GM15510 (cell line): ENCODE measurements around the gene MLKL.
A peak's percentile ranks its signal among the peaks of the same experiment; 100 is the strongest.

Source experiments
- POLR2A ChIP-seq: IDR thresholded peaks from 3 replicates; pipeline ENCODE4 v1.6.1; 2011; ENCODE audit warnings: borderline replicate concordance; ENCODE audit not compliant: insufficient read length; ENCODE audit errors: extremely low read depth

The MLKL gene

DNA sequence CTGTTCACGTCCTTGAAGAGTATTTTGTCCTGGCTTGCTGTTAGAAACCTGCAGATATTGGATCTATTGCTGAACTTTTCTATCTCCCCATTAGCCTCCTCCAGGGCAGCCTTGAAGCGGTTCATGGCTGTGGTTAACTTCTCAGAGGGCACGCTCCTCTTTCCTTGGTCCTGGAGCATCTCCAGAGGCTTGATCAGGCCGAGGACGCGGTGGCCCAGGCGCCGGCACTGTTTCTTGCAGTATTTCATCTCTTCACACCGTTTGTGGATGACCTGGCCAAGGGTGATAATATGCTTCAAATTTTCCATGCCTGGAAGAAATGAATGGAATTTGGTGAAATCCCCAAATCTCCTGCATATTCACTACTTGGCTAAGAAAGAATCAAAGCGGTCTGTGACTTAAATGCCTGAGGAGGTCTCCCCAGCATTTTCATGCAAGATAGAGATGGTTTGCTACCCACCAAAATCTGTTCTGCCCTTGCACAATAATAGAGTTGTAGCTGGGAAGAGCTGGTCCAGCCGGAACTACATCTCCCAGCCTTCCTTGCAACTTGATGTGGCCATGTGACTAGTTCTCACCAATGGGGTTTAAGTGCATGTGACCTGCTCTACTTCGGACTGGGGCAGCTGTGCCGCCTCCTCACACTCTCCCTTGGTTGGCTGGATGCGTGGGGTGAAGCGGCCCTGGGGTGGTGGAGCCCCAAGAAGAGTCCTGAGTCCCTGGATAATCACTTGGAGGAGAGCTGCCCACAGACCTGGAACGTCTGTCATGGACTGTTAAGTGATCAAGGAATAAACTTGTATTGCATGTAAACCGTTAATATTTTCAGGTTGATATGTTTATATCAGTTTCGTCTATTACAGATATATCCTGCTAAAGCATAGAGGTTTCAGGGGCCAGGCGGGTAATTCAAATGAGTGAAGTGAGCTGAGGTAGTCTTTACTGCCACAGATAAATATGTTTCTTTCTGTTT is 4.9 kb downstream of the MLKL start:
- peak; percentile 37 for TF ChIP-seq POLR2A

DNA sequence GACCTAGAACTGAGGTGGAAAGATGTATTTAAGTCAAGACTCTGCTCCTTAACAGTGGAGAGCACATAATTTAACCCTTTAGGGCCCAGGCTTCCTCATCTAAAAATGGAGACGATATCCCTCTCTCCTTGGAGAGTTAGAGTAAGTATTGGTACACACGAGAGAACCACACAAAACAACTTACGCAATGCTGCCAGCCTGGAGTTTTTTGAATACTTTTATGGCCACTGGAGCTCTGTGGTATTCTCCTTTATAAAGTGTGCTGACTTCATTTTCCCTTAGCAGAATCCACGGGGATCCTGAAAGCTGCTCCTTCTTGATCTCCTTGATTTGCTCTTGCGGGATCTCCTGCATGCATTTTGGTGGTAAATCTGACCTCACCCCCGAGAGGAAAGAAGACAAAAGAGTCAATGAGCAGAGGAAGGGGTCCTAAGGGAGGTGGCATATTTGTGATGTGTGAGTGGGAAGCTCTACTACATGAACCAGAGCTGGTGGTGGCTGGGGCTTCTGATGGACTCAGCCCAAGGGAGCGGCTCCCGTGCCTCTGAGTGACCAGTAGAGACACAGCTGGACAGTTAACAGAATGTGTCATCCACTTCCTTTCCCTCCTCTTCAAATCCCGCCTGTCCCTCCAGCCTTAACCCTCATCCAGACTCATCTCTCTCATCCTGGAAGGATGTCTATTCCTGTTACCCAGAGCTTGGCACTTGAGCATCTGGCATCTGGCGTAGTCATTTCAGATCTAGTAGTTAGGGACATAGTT is 9.4 kb downstream of the MLKL start:
- TF ChIP-seq POLR2A: no peak

DNA sequence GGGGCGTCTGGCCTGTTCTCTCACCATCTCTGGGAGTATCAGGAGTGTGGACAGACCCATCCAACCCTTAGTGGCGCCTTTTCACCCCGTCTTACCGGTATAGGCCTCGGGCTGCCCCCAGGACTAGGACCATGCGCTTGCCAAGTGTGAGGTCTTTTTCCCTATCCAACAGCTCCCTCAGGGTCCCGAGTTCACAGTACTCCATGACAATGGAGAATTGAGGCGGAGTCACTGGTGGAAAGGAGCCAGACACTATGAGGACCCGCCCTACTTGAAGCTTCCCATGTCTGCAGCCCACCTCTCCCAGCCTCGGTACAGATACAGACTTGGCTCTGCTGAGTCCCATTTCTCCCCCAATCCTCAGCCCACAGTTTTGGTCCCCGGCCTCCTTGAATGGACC is 18.1 kb downstream of the MLKL start:
- TF ChIP-seq POLR2A: no peak

DNA sequence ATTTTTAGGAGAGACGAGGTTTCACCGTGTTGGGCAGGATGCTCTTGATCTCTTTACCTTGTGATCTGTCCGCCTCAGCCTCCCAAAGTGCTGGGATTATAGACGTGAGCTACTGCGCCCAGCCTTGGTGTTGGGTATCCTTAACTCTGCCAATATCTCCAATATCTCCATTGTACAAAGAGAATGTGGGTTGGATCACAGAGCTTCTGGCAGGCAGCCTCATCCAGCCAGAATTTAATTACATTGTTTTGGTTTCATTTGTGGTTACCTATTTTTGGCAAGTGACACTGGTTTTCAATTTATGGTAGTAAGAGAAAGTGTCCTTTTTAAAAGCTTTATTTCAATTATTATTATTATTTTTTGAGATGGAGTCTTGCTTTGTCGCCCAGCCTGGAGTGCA is 20.0 kb downstream of the MLKL start:
- TF ChIP-seq POLR2A: no peak

DNA sequence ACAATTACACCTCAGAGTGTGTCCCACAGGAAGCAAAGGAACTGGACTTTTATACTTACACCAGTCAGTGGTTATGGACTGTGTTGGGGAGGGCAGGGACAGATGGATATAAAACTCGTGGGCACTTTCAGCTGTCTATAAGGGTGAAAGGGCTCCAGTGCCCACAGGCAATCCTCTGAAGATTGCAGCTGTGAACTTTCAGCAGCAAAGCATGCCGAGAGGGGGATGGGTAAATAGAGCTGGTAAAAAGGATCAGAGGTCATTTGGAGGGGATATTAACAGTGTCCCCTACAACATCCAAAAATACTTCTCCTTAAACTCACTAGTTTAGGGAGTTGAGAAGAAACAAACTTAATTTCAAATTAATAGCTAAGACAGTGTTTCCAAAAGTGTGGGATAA is 20.7 kb downstream of the MLKL start:
- TF ChIP-seq POLR2A: no peak

DNA sequence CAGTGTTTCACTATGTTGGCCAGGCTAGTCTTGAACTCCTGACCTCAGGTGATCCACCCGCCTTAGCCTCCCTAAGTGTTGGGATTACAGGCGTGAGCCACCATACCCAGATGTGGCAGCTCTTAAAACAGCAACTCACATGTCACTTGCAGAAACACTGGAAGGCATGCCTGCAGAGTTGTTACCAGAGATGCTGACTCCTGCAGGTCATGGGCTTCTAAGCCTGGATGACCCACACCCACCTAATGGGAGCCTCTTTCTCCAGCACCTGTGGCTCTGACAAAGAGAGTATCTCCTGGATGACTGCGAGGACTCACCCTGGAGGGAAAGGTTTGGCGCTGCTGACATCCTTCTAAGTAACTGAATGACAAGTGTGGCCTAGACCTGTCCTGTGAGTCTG is 22.8 kb downstream of the MLKL start:
- no peak for TF ChIP-seq POLR2A

DNA sequence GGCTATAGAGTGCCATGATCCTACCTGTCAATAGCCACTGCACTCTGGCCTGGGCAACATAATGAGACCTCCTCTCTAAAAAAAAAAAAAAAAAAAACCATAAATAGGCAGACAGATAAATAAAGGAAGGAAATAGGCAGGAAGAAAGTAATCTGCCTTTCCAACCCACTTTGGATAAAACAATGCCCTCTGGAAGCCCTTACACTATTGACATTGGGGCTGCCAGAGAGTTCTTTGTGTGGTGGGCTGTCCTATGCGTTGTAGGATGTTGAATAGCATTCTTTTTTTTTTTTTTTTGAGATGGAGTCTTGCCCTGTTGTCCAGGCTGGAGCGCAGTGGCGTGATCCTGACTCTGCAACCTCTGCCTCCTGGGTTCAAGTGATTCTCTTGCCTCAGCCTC is 26.8 kb downstream of the MLKL start:
- TF ChIP-seq POLR2A: no peak

DNA sequence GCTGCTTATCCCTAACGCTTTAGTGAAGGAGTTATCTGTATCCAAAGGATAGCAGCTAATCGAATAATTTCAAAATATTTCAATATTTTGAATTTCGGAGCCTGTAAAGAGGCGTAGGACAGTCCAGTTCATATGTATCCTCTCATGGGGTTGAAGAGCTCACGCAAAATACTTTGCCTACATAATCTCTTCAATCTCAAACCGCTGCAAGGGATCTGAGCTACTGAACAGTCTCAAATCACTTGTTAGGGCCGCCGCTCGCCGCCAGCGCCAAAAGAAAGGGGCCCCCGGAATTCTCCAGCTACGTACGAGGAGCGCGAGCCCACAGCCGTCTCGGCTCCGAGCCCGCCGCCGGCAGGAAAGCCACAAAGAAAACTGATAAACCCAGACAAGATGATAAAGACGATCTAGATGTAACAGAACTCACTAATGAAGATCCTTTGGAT is 33.4 kb downstream of the MLKL start:
- TF ChIP-seq POLR2A: no peak

DNA sequence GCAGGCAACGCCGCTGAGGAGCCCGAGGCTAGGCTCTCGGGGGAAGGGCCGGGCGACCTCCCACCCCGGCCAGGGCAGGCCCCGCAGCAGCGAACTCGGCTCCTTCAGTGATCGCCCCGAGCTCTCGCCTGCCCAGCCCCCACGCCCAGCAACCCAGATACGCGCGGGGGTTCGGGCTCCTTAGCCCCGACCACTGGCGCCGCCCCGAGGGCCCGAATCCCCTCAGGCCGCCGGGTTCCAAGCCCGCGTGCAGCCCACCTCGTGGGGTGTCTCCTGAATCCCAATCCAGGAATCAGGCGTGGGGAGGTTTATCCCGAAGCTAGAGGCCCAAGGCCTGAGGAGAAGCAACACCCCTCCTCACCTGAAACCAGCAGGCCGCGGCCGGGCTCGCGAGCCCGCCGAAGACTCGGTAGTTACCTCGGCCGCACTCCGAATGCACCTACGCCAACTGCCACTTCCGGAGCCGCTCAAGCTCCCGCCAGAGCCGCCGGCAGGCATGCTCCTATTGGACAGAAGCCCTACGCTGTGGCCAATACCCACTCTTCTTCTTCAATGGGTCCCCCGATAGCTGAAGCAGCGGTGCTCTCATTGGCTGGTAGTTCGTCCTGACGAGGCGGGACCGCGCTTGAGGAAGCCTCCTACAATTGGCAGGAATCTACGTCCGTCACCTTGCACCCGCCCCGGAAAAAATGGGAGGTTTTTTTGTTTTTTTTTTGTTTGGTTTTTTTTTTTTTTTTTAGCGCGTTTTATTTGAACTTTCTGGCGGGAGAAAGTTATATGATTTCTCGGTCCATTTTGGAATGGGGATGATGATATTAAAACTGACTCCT is 34.0 kb downstream of the MLKL start, which contains the start of gene RFWD3:
Gene RFWD3, minus strand, starts transcription at position 453 of the 830 bp plus-strand sequence. CDS start 5,428 bp downstream, outside the sequence.
- TF ChIP-seq POLR2A: peak; percentile 87

DNA sequence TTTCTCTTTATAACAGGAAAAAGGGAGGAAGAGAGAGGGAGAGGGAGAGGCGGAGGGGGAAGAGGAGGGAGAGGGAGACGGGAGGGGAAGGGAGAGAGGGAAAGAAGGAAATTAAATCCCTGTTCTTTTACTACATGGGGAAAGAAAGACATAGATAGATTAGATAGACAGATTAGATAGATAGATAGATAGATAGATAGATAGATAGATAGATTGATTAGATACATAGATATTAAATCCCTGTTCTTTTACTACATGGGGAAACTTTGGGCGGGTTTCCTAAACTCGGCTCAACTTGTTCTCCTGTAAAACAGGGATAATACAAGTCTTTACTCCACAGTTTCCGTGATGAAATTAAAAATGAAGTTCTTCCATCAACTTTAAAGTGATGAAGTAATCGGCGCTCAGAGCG is 34.6 kb downstream of the MLKL start:
- no peak for TF ChIP-seq POLR2A

DNA sequence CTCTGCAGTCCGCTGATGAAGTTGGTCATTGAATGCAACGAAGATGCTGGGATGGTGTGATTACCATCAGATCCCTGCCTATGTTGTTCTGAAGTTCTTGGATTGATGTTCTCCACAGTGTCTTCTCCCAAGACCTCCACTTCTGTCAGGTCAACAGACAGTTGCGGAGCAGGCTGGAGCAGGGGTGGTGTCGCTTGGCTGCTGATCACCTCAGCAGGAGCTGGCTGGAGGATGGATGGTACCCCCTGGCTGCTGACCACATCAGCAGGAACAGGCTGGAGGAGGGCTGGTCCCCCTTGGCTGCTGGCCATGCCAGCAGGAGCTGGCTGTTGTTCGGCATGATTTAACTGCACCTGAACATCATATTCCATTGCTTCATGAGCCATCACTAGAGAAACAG is 39.6 kb downstream of the MLKL start:
- TF ChIP-seq POLR2A: no peak

DNA sequence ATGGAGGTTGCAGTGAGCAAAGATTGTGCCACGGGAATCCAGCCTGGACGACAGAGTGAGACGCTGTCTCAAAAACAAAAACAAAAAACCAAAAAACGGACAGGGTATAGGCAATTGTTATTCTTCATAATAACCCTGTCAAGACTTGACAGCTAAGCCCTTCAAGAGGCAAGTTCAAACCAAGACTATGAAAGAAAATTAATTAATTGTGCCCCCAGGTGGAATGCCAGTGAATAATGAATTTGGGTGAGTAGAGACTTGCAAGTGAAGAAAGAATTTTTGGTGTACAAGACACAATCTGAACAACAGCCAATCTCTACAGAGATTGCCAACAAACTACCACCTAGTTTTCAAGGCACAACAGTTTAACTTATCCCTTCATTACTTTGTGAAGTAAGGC is 40.3 kb downstream of the MLKL start:
- TF ChIP-seq POLR2A: no peak

DNA sequence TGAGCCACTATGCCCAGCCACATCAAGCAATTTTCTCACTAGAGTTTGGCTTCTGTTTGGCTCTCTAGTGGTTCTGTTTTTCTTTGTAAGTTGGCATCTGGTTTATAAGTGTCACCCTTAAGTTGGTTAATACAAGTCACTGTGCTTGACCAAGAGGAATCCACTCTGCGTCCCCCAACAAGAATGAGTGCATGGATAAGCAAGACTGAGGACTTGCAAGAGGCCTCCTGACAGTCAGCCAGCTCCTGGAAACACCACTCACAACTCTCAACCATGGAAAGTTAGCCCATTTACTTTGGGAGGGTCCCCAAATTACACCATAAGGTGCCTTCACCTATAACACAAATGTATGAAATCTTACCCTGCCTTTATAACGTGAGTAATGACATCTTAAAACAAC is 41.6 kb downstream of the MLKL start:
- TF ChIP-seq POLR2A: no peak

DNA sequence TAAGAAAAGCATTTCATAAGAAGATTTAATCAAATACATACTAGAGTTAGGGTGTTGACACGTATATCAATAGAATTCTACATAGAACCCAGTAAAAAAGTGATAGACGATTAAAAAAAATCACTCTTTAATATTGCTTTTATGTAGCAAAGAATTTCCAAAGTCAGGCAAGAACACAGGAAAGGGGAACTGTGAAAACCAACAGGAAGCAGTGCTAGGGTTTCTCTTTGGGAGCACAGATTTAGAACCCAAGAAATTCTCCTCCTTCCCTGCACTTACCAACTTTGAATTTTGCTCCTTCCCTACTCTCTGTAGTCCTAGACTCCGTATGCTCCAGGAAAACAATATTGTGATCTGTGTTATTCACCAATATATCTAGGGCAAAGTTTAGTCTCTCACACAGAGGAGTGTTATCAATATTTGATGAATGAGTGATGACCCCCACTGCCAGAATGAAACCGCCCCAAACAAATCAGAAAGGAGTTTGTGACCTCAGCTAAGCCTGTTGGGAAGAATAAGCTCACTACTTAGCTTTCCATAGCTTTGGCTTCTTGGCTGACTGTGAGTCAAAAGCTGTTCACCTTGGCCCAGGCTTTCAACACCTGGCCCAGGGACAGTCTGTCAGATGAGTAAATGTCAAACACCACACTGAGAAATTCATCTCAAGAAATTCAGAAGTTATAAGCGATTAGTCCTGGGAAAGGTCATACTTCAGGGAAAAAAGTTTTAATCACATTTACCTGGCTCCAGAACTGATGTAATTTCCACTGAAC is 42.6 kb downstream of the MLKL start:
- TF ChIP-seq POLR2A: no peak
